Measurements from ENCODE around the gene SYT17.

DNA sequence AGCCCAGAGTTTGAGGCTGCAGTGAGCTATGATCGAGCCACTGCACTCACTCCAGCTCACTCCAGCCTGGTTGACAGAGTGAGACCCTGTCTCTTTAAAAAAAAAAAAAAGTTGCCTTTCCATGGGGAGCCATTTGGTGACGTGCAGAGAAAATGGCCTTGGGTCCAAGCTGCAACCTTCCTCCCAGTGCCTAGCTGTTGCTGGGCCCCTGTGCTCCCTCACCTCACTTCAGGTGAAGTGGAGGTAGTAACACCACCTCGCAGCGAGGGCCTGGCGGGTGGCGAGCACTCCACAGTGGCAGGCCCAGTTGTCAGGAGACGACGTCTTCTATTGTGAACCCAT, 17.4 kb downstream of the SYT17 start:
- no peak for TF ChIP-seq EZH2 (IDR thresholded peaks at IDR 0.05)
- TF ChIP-seq POLR2AphosphoS5 (IDR thresholded peaks at IDR 0.05; ENCODE audit: borderline replicate concordance, low read depth, low read length) = no peak

Data from SK-N-MC (cell line).